ENCODE measurements around the gene CLASP2.

DNA sequence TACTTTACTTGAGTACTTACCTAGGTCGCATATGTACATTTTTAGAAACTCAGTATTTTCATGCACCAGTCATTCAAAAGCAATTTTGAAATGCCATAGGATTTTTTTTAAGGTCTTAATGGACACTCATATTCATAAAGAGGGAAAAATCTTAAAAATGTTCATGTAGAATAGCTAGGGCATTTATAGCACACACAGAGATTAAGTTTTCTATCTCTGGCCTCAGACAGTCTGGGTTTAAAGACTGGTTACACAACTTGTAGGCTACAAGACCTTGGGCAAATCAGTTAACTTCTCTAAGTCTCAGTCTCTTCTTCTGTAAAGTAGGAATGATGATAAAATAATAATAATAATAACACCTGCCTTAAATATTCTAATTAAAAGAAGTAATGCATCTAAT lies 229.4 kb downstream of the CLASP2 start:
- TF ChIP-seq, protein P1, sequence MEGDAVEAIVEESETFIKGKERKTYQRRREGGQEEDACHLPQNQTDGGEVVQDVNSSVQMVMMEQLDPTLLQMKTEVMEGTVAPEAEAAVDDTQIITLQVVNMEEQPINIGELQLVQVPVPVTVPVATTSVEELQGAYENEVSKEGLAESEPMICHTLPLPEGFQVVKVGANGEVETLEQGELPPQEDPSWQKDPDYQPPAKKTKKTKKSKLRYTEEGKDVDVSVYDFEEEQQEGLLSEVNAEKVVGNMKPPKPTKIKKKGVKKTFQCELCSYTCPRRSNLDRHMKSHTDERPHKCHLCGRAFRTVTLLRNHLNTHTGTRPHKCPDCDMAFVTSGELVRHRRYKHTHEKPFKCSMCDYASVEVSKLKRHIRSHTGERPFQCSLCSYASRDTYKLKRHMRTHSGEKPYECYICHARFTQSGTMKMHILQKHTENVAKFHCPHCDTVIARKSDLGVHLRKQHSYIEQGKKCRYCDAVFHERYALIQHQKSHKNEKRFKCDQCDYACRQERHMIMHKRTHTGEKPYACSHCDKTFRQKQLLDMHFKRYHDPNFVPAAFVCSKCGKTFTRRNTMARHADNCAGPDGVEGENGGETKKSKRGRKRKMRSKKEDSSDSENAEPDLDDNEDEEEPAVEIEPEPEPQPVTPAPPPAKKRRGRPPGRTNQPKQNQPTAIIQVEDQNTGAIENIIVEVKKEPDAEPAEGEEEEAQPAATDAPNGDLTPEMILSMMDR (conservative IDR thresholded peaks at IDR 0.05; ENCODE audit: low read depth, low read length) = no peak
- no peak for TF ChIP-seq POLR2A (IDR thresholded peaks at IDR 0.05; ENCODE audit: low read depth, low read length)
- no peak for TF ChIP-seq BHLHE40 (IDR thresholded peaks at IDR 0.05; ENCODE audit: low read depth, low read length)
- no peak for TF ChIP-seq RFX5 (IDR thresholded peaks at IDR 0.05; ENCODE audit: low read depth, low read length)
- TF ChIP-seq RAD21 (IDR thresholded peaks at IDR 0.05; ENCODE audit: low read length) = no peak
- no peak for TF ChIP-seq RCOR1 (IDR thresholded peaks at IDR 0.05; ENCODE audit: insufficient replicate concordance, low read length)
- TF ChIP-seq, protein P2, sequence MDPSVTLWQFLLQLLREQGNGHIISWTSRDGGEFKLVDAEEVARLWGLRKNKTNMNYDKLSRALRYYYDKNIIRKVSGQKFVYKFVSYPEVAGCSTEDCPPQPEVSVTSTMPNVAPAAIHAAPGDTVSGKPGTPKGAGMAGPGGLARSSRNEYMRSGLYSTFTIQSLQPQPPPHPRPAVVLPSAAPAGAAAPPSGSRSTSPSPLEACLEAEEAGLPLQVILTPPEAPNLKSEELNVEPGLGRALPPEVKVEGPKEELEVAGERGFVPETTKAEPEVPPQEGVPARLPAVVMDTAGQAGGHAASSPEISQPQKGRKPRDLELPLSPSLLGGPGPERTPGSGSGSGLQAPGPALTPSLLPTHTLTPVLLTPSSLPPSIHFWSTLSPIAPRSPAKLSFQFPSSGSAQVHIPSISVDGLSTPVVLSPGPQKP (IDR thresholded peaks at IDR 0.05; ENCODE audit: borderline replicate concordance, low read depth, low read length) = no peak
- TF ChIP-seq MAFK (IDR thresholded peaks at IDR 0.05; ENCODE audit: low read depth, low read length) = no peak
- TF ChIP-seq CEBPB (IDR thresholded peaks at IDR 0.05; ENCODE audit: low read depth, low read length) = no peak
- TF ChIP-seq, protein P3, sequence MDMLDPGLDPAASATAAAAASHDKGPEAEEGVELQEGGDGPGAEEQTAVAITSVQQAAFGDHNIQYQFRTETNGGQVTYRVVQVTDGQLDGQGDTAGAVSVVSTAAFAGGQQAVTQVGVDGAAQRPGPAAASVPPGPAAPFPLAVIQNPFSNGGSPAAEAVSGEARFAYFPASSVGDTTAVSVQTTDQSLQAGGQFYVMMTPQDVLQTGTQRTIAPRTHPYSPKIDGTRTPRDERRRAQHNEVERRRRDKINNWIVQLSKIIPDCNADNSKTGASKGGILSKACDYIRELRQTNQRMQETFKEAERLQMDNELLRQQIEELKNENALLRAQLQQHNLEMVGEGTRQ (IDR thresholded peaks at IDR 0.05; ENCODE audit: low read depth, low read length) = no peak
- no peak for TF ChIP-seq FOS (IDR thresholded peaks at IDR 0.05; ENCODE audit: low read depth, low read length)

All from IMR-90 (cell line).